ENCODE results near the gene GPRC5D. TPM values are rescaled to one million over a fixed set of nuclear protein-coding genes. Genes with fewer than 3 reads are reported as not detected.

Gene GPRC5D
- polyA plus RNA-seq (0.08 to 0.32 TPM (median 0.19 TPM) in 3 replicates), polyA minus RNA-seq (0.86 to 1.7 TPM in 2 of 3 replicates, not detected in the other)
- not detected for polyA plus RNA-seq (2011; ENCODE audit: low read depth)
- 0.12 and 0.36 TPM in 2 replicates for polyA plus RNA-seq (2011; cell fraction: cytosol; rRNA removed)
- 0.20 TPM in 1 of 2 replicates, not detected in the other for polyA plus RNA-seq (2011; cell fraction: nucleus; rRNA removed)
- 0.52 and 1.2 TPM in 2 replicates for polyA plus RNA-seq (2012; ENCODE audit: low replicate concordance)
- polyA minus RNA-seq (2011; cell fraction: cytosol; rRNA and poly(A)+ RNA removed): not detected
- polyA minus RNA-seq (2011; cell fraction: nucleus; rRNA and poly(A)+ RNA removed): not detected in 2 replicates

DNA sequence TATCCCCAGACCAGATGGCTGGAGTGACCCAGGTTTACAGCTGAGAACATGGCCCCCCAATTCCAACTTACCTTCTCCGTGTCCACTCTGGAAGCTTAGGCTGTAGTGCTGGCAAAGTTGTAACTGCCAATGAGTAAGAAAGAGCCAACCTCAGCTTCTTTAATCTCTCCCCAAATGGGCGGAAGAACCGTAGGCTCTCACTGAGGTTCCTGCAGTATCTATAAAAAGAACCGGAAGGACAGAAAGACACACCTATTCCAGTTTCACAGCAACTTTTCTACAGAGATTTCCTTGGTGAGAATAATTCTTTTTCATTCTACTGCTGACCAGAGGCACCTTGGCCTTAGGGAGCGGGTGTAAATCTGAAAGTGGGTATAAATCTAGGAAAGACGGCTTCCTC lies at the start of gene GPRC5D:
Gene GPRC5D (minus strand): TSS at position 135 of the 400 bp plus-strand sequence. CDS start 1,786 bp downstream, outside the sequence.
- dilution Hi-C loops (cut with MboI; ENCODE audit: extremely low pct_ligation_motif_present, low sequenced_read_pairs): no loop called here
- DNase-seq (ENCODE audit: low read depth, low spot score) (no peak), FAIRE-seq (peak; percentile 53)
- no peaks in the 10 kb centered on the region for H3K9me3 ChIP-seq (ENCODE audit: control insufficient read depth, low read depth, low read length)
- H3K4me1 ChIP-seq (ENCODE audit: control insufficient read depth, extremely low read depth, insufficient read depth, low read length): peaks cover 6% of the 10 kb centered on the region
- peak within 1 kb of the TSS; percentile 68 for H2AFZ ChIP-seq (ENCODE audit: control insufficient read depth, low read length)
- no peak within 1 kb of the TSS for H3K9ac ChIP-seq (ENCODE audit: control insufficient read depth, extremely low read depth, insufficient read depth, low read length)
- TF ChIP-seq EZH2 (IDR thresholded peaks at IDR 0.05; ENCODE audit: low read length): no peak
- TF ChIP-seq, protein P1, sequence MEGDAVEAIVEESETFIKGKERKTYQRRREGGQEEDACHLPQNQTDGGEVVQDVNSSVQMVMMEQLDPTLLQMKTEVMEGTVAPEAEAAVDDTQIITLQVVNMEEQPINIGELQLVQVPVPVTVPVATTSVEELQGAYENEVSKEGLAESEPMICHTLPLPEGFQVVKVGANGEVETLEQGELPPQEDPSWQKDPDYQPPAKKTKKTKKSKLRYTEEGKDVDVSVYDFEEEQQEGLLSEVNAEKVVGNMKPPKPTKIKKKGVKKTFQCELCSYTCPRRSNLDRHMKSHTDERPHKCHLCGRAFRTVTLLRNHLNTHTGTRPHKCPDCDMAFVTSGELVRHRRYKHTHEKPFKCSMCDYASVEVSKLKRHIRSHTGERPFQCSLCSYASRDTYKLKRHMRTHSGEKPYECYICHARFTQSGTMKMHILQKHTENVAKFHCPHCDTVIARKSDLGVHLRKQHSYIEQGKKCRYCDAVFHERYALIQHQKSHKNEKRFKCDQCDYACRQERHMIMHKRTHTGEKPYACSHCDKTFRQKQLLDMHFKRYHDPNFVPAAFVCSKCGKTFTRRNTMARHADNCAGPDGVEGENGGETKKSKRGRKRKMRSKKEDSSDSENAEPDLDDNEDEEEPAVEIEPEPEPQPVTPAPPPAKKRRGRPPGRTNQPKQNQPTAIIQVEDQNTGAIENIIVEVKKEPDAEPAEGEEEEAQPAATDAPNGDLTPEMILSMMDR (optimal IDR thresholded peaks at IDR 0.05 in 1 of 3, IDR thresholded peaks at IDR 0.05 in 1 of 3, conservative IDR thresholded peaks at IDR 0.05 in 1 of 3; ENCODE audit: extremely low read depth in 1 of 3, insufficient read depth in 2 of 3, low read length in 3 of 3): no peak
- H3K27ac ChIP-seq (ENCODE audit: control insufficient read depth, insufficient read depth, low read length): no peak within 1 kb of the TSS
- H3K36me3 ChIP-seq (ENCODE audit: control insufficient read depth in 2 of 2, extremely low read depth in 1 of 2, insufficient read depth in 2 of 2, low read length in 2 of 2): no peaks in the 10 kb centered on the region
- H3K4me3 ChIP-seq (ENCODE audit: control insufficient read depth in 2 of 3, extremely low read depth in 1 of 3, insufficient read depth in 2 of 3, low read depth in 1 of 3, low read length in 3 of 3): no peak within 1 kb of the TSS
- H3K27me3 ChIP-seq (ENCODE audit: control insufficient read depth, extremely low read depth, insufficient read depth, low read length): no peaks in the 10 kb centered on the region
- H3K4me2 ChIP-seq (ENCODE audit: control insufficient read depth, extremely low read depth, insufficient read depth, low read depth, low read length): peak within 1 kb of the TSS; percentile 35
- no peaks in the 10 kb centered on the region for H4K20me1 ChIP-seq (ENCODE audit: control insufficient read depth, extremely low read depth, insufficient read depth, low read length)
- H3K79me2 ChIP-seq (ENCODE audit: control insufficient read depth, insufficient read depth, low read length): no peaks in the 10 kb centered on the region
- H3K9me1 ChIP-seq (ENCODE audit: control insufficient read depth, extremely low read depth, insufficient read depth, low read length): no peaks in the 10 kb centered on the region

DNA sequence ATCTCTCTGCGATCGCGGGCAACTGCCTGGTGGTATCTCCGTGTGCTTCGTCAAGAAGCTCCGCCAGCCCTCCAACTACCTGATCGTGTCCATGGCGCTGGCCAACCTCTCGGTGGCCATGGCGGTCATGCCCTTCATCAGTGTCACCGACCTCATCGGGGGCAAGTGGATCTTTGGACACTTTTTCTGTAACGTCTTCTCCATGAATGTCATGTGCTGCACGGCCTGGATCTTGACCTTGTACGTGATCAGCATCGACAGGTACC lies 49.7 kb upstream of the GPRC5D start:
- dilution Hi-C loops (cut with MboI; ENCODE audit: extremely low pct_ligation_motif_present, low sequenced_read_pairs): no loop called here
- H3K27ac ChIP-seq (ENCODE audit: control insufficient read depth, insufficient read depth, low read length): no peak overlapping the region
- peaks cover 11% of the 10 kb centered on the region for H3K4me1 ChIP-seq (ENCODE audit: control insufficient read depth, extremely low read depth, insufficient read depth, low read length)
- H3K9me3 ChIP-seq (ENCODE audit: control insufficient read depth, low read depth, low read length): no peaks in the 10 kb centered on the region
- H4K20me1 ChIP-seq (ENCODE audit: control insufficient read depth, extremely low read depth, insufficient read depth, low read length): no peaks in the 10 kb centered on the region
- FAIRE-seq (no peak), DNase-seq (ENCODE audit: low read depth, low spot score) (no peak)
- H3K36me3 ChIP-seq (ENCODE audit: control insufficient read depth in 2 of 2, extremely low read depth in 1 of 2, insufficient read depth in 2 of 2, low read length in 2 of 2): no peaks in the 10 kb centered on the region
- H3K27me3 ChIP-seq (ENCODE audit: control insufficient read depth, extremely low read depth, insufficient read depth, low read length): no peaks in the 10 kb centered on the region
- no peaks in the 10 kb centered on the region for H3K9me1 ChIP-seq (ENCODE audit: control insufficient read depth, extremely low read depth, insufficient read depth, low read length)
- peak overlapping the region; percentile 39 for H3K9ac ChIP-seq (ENCODE audit: control insufficient read depth, extremely low read depth, insufficient read depth, low read length)
- peak overlapping the region; percentile 54 for H3K4me2 ChIP-seq (ENCODE audit: control insufficient read depth, extremely low read depth, insufficient read depth, low read depth, low read length)
- H3K79me2 ChIP-seq (ENCODE audit: control insufficient read depth, insufficient read depth, low read length): peaks cover 20% of the 10 kb centered on the region
- H2AFZ ChIP-seq (ENCODE audit: control insufficient read depth, low read length): peak overlapping the region; percentile 4
- H3K4me3 ChIP-seq (ENCODE audit: control insufficient read depth in 2 of 3, extremely low read depth in 1 of 3, insufficient read depth in 2 of 3, low read depth in 1 of 3, low read length in 3 of 3): peak overlapping the region; percentile 30 to 60 (median 55)
- no peak for TF ChIP-seq EZH2 (IDR thresholded peaks at IDR 0.05; ENCODE audit: low read length)
- TF ChIP-seq, protein P1 (optimal IDR thresholded peaks at IDR 0.05 in 1 of 3, IDR thresholded peaks at IDR 0.05 in 1 of 3, conservative IDR thresholded peaks at IDR 0.05 in 1 of 3; ENCODE audit: extremely low read depth in 1 of 3, insufficient read depth in 2 of 3, low read length in 3 of 3): no peak
